HAP-1 (cell line): ENCODE results near the gene CDH1.

ENCODE experiments used
- DNase-seq, 2 experiments: peaks; one replicate each; pipeline ENCODE4 v3.0.0-alpha.2; 2016 to 2020; ENCODE audit warnings: low spot score in 2 of 2
- H3K27me3 ChIP-seq: fragments of 250-450 bp; sonication (Bioruptor Pico); 2 replicates; pipeline ENCODE4 v1.5.1; 2020; ENCODE audit warnings: low read depth, mild to moderate bottlenecking, moderate library complexity
- H3K36me3 ChIP-seq: fragments of 250-450 bp; sonication (Bioruptor Pico); replicated peaks from 2 replicates; pipeline ENCODE4 v1.5.1; 2020; ENCODE audit warnings: mild to moderate bottlenecking
- H3K4me1 ChIP-seq: fragments of 250-450 bp; sonication (Bioruptor Pico); 2 replicates; pipeline ENCODE4 v1.5.1; 2020; ENCODE audit warnings: mild to moderate bottlenecking
- H3K4me3 ChIP-seq: fragments of 250-450 bp; sonication (Bioruptor Pico); 2 replicates; pipeline ENCODE4 v1.5.1; 2020; ENCODE audit warnings: mild to moderate bottlenecking, moderate library complexity
- H3K9me3 ChIP-seq: fragments of 250-450 bp; sonication (Bioruptor Pico); 2 replicates; pipeline ENCODE4 v1.5.1; 2020; ENCODE audit warnings: mild to moderate bottlenecking, moderate library complexity
- in situ Hi-C: fragments of 300-500 bp; cut with MboI; formaldehyde crosslinking; loops from 3 replicates; pipeline ENCODE4 v1.14.3; 2020; ENCODE audit warnings: low sequenced_read_pairs, inconsistent platforms, mixed read lengths

CDH1 gene

GRCh38 chr16:68717684-68718083, 19.4 kb upstream of the CDH1 start:
- no peaks in the 10 kb centered on the region for H3K36me3 ChIP-seq
- DNase-seq, result no peak
- H3K9me3 ChIP-seq, result no peaks in the 10 kb centered on the region
- in situ Hi-C loops, result no loop called here
- no peaks in the 10 kb centered on the region for H3K27me3 ChIP-seq
- no peaks in the 10 kb centered on the region for H3K4me1 ChIP-seq
- no peak overlapping the region for H3K4me3 ChIP-seq

- Histone ChIP-seq H3K36me3 (no peaks in the 10 kb centered on the region), H3K4me1 (no peaks in the 10 kb centered on the region), H3K27me3 (no peaks in the 10 kb centered on the region), H3K4me3 (no peak overlapping the region), H3K9me3 (no peaks in the 10 kb centered on the region)
- in situ Hi-C loops, result no loop called here
- DNase-seq, result no peak
These were observed 18.5 kb upstream of the CDH1 start for GRCh38 chr16:68718590-68718989.

- Histone ChIP-seq H3K4me3 (no peak overlapping the region), H3K9me3 (no peaks in the 10 kb centered on the region), H3K27me3 (no peaks in the 10 kb centered on the region), H3K4me1 (no peaks in the 10 kb centered on the region), H3K36me3 (no peaks in the 10 kb centered on the region)
- no peak for DNase-seq
- in situ Hi-C loops, result no loop called here
These were observed 17.1 kb upstream of the CDH1 start for GRCh38 chr16:68719993-68720489.

GRCh38 chr16:68722119-68723024, 14.7 kb upstream of the CDH1 start:
- Histone ChIP-seq H3K9me3 (no peaks in the 10 kb centered on the region), H3K36me3 (no peaks in the 10 kb centered on the region), H3K27me3 (no peaks in the 10 kb centered on the region), H3K4me1 (no peaks in the 10 kb centered on the region), H3K4me3 (no peak overlapping the region)
- DNase-seq, result no peak
- in situ Hi-C loops, result no loop called here

- Histone ChIP-seq H3K36me3 (no peaks in the 10 kb centered on the region), H3K27me3 (no peaks in the 10 kb centered on the region), H3K9me3 (no peaks in the 10 kb centered on the region), H3K4me3 (no peak overlapping the region), H3K4me1 (peaks cover 3% of the 10 kb centered on the region; the same call in 1 of the 2 replicates)
- in situ Hi-C loops, result no loop called here
- no peak for DNase-seq
These were observed 12.3 kb upstream of the CDH1 start for GRCh38 chr16:68724797-68725196.

- no peaks in the 10 kb centered on the region for H3K27me3 ChIP-seq
- no peak overlapping the region for H3K4me3 ChIP-seq
- in situ Hi-C loops, result no loop called here
- no peak for DNase-seq
- H3K4me1 ChIP-seq, result peaks cover 17% of the 10 kb centered on the region
- no peaks in the 10 kb centered on the region for H3K9me3 ChIP-seq
- H3K36me3 ChIP-seq, result no peaks in the 10 kb centered on the region
These were observed 8.6 kb upstream of the CDH1 start for GRCh38 chr16:68728523-68728922.

GRCh38 chr16:68731637-68732036, 5.5 kb upstream of the CDH1 start:
- no peaks in the 10 kb centered on the region for H3K36me3 ChIP-seq
- H3K9me3 ChIP-seq, result no peaks in the 10 kb centered on the region
- H3K4me1 ChIP-seq, result peaks cover 17% of the 10 kb centered on the region
- in situ Hi-C loops, result no loop called here
- H3K4me3 ChIP-seq, result no peak overlapping the region
- no peaks in the 10 kb centered on the region for H3K27me3 ChIP-seq
- DNase-seq, result no peak

- Histone ChIP-seq H3K4me3 (no peak overlapping the region), H3K27me3 (no peaks in the 10 kb centered on the region), H3K4me1 (peaks cover 17% of the 10 kb centered on the region), H3K36me3 (no peaks in the 10 kb centered on the region), H3K9me3 (no peaks in the 10 kb centered on the region)
- peak in 1 of 2 experiments; percentile 77 for DNase-seq
- in situ Hi-C loops, result no loop called here
These were observed 4.9 kb upstream of the CDH1 start for GRCh38 chr16:68732042-68732680.

- no peaks in the 10 kb centered on the region for H3K9me3 ChIP-seq
- no peaks in the 10 kb centered on the region for H3K27me3 ChIP-seq
- peaks cover 17% of the 10 kb centered on the region for H3K4me1 ChIP-seq
- no peaks in the 10 kb centered on the region for H3K36me3 ChIP-seq
- H3K4me3 ChIP-seq, result no peak overlapping the region
- peak; percentile 36 to 37 for DNase-seq
- in situ Hi-C loops, result no loop called here
These were observed 4.2 kb upstream of the CDH1 start for GRCh38 chr16:68732741-68733399.

- no peaks in the 10 kb centered on the region for H3K27me3 ChIP-seq
- H3K36me3 ChIP-seq, result no peaks in the 10 kb centered on the region
- in situ Hi-C loops, result no loop called here
- no peak overlapping the region for H3K4me3 ChIP-seq
- H3K4me1 ChIP-seq, result peaks cover 17% of the 10 kb centered on the region
- no peak for DNase-seq
- H3K9me3 ChIP-seq, result no peaks in the 10 kb centered on the region
These were observed 3.5 kb upstream of the CDH1 start for GRCh38 chr16:68733570-68733969.

GRCh38 chr16:68734782-68735181, 2.3 kb upstream of the CDH1 start:
- H3K36me3 ChIP-seq, result no peaks in the 10 kb centered on the region
- H3K9me3 ChIP-seq, result no peaks in the 10 kb centered on the region
- in situ Hi-C loops, result no loop called here
- no peaks in the 10 kb centered on the region for H3K27me3 ChIP-seq
- no peak for DNase-seq
- peaks cover 14% of the 10 kb centered on the region for H3K4me1 ChIP-seq
- H3K4me3 ChIP-seq, result no peak overlapping the region

- H3K9me3 ChIP-seq, result no peaks in the 10 kb centered on the region
- no peaks in the 10 kb centered on the region for H3K36me3 ChIP-seq
- H3K4me3 ChIP-seq, result no peak overlapping the region
- H3K27me3 ChIP-seq, result no peaks in the 10 kb centered on the region
- peaks cover 13% of the 10 kb centered on the region for H3K4me1 ChIP-seq
- in situ Hi-C loops, result no loop called here
- no peak for DNase-seq
These were observed 531 bp upstream of the CDH1 start for GRCh38 chr16:68736561-68736960.

GRCh38 chr16:68737730-68738629, 888 bp downstream of the CDH1 start:
- peaks cover 6% of the 10 kb centered on the region for H3K4me1 ChIP-seq
- no peaks in the 10 kb centered on the region for H3K9me3 ChIP-seq
- H3K27me3 ChIP-seq, result no peaks in the 10 kb centered on the region
- H3K36me3 ChIP-seq, result no peaks in the 10 kb centered on the region
- DNase-seq, result no peak
- no peak overlapping the region for H3K4me3 ChIP-seq
- in situ Hi-C loops, result no loop called here
